GM12878 (cell line): ENCODE results near the gene KLHL3. TPM values are rescaled to one million over a fixed set of nuclear protein-coding genes. Genes with fewer than 3 reads are reported as not detected.

Experiments used
- ATAC-seq: fragments of 200-7000 bp; cut with Tn5 transposase; 3 replicates; pipeline ENCODE4 v1.9.1; 2020; ENCODE audit warnings: mild to moderate bottlenecking, moderate library complexity
- BruUV-seq: library from RNA; stranded (reverse); fragments of 400-500 nt; replicated peaks from 2 replicates; lab custom pipeline; 2021; lab: Mats Ljungman, UMichigan
- CTCF ChIA-PET: fragments of 300-600 bp; sonication (Branson Sonifier 250); formaldehyde crosslinking; extraction: SDS; loops from one replicate; lab custom pipeline; 2021; ENCODE audit warnings: inconsistent platforms; lab: Yijun Ruan, JAX
- POLR2A ChIA-PET: fragments of 350-600 bp; formaldehyde crosslinking; extraction: SDS; loops from one replicate; lab custom pipeline; 2021; ENCODE audit warnings: inconsistent platforms; lab: Charles Lee
- RAD21 ChIA-PET: fragments of 300-600 bp; sonication (Branson Sonifier 250); formaldehyde crosslinking; loops from one replicate; lab custom pipeline; 2023; ENCODE audit warnings: antibody characterized with exemption; ENCODE audit not compliant: unreplicated experiment; lab: Charles Lee
- SMC1A ChIA-PET: fragments of 300-600 bp; sonication (Branson Sonifier 250); formaldehyde crosslinking; loops from one replicate; lab custom pipeline; 2023; ENCODE audit not compliant: unreplicated experiment, uncharacterized antibody; lab: Charles Lee
- DNase-seq: peaks from one replicate; pipeline ENCODE4 v3.0.0-alpha.2; 2011; ENCODE audit warnings: low read depth, low spot score
- FAIRE-seq: peaks from 3 replicates; lab custom pipeline; 2011; peaks lifted over from hg19 to GRCh38; lab: Jason Lieb, UNC
- H2AFZ ChIP-seq: 2 replicates; pipeline ENCODE4 v1.6.0; 2011; ENCODE audit warnings: low read depth, low read length, control low read depth; ENCODE audit not compliant: control insufficient read depth
- H3K27ac ChIP-seq: 2 replicates; pipeline ENCODE4 v1.5.1; 2011; ENCODE audit warnings: control low read depth; ENCODE audit not compliant: control insufficient read depth, insufficient read depth
- H3K27me3 ChIP-seq, 2 experiments: replicated peaks in 1 of 2; 2 replicates each; pipeline versions ENCODE4 v1.6.0 to v1.6.1; 2011; ENCODE audit warnings: low read length in 1 of 2; ENCODE audit not compliant: control insufficient read depth in 2 of 2, insufficient read depth in 2 of 2
- H3K36me3 ChIP-seq, 2 experiments: 2 replicates each; pipeline ENCODE4 v1.5.1; 2011; ENCODE audit warnings: low read length in 1 of 2; ENCODE audit not compliant: control insufficient read depth in 2 of 2, insufficient read depth in 2 of 2
- H3K4me1 ChIP-seq: 2 replicates; pipeline ENCODE4 v1.6.1; 2011; ENCODE audit warnings: mild to moderate bottlenecking, low read length, moderate library complexity, mixed read lengths; ENCODE audit not compliant: control insufficient read depth, insufficient read depth
- H3K4me2 ChIP-seq: 2 replicates; pipeline ENCODE4 v1.6.0; 2011; ENCODE audit warnings: control low read depth; ENCODE audit not compliant: control insufficient read depth, insufficient read depth
- H3K4me3 ChIP-seq: fragments of 200-600 bp; sonication (generic); 2 replicates; pipeline ENCODE4 v1.5.1; 2016
- H3K79me2 ChIP-seq: 2 replicates; pipeline ENCODE4 v1.6.0; 2011; ENCODE audit warnings: low read length; ENCODE audit not compliant: control insufficient read depth, insufficient read depth
- H3K9ac ChIP-seq: 2 replicates; pipeline ENCODE4 v1.8.0; 2011; ENCODE audit warnings: low read length, control low read depth, mixed read lengths; ENCODE audit not compliant: control insufficient read depth, insufficient read depth
- H3K9me3 ChIP-seq: replicated peaks from 3 replicates; pipeline ENCODE4 v1.5.1; 2011; ENCODE audit warnings: mild to moderate bottlenecking, low read length; ENCODE audit not compliant: control insufficient read depth, insufficient read depth
- H4K20me1 ChIP-seq: 2 replicates; pipeline ENCODE4 v1.6.0; 2011; ENCODE audit not compliant: control insufficient read depth, insufficient read depth
- BCL11A ChIP-seq: IDR thresholded peaks from 2 replicates; pipeline ENCODE4 v1.6.1; 2011; ENCODE audit warnings: low read depth, low read length
- BRCA1 ChIP-seq: IDR thresholded peaks from 2 replicates; pipeline ENCODE4 v1.6.1; 2011; ENCODE audit warnings: low read depth, low read length, improper control_type of control experiment
- CBX5 ChIP-seq: sonication (generic); IDR thresholded peaks from 2 replicates; pipeline ENCODE4 v1.6.1; 2016; ENCODE audit warnings: low read depth, moderate library complexity, mild to moderate bottlenecking, inconsistent platforms
- CTCF ChIP-seq, 3 experiments: IDR thresholded peaks in 2 of 3; conservative IDR thresholded peaks in 1 of 3; 2 replicates each; pipeline ENCODE4 v1.5.1; 2011; ENCODE audit warnings: low read depth in 3 of 3, low read length in 3 of 3, mild to moderate bottlenecking in 3 of 3, control low read depth in 2 of 3, moderate library complexity in 2 of 3, inconsistent platforms in 1 of 3, mixed read lengths in 1 of 3; ENCODE audit not compliant: control insufficient read depth in 2 of 3, insufficient read depth in 1 of 3; ENCODE audit errors: extremely low read depth in 1 of 3
- CUX1 ChIP-seq: IDR thresholded peaks from 2 replicates; pipeline ENCODE4 v1.6.1; 2012; ENCODE audit warnings: improper control_type of control experiment, low read depth, low read length; ENCODE audit not compliant: insufficient replicate concordance
- ELK1 ChIP-seq: IDR thresholded peaks from 2 replicates; pipeline ENCODE4 v1.6.1; 2012; ENCODE audit warnings: low read depth, low read length, improper control_type of control experiment
- HDAC2 ChIP-seq: fragments of 200-600 bp; sonication (generic); IDR thresholded peaks from 2 replicates; pipeline ENCODE4 v1.6.1; 2017
- MEF2B ChIP-seq: fragments of 450-650 bp; IDR thresholded peaks from 2 replicates; pipeline ENCODE4 v1.6.1; 2018; ENCODE audit warnings: mild to moderate bottlenecking, moderate library complexity; ENCODE audit not compliant: partially characterized antibody, poor library complexity, severe bottlenecking
- MXI1 ChIP-seq: fragments of 150-350 bp; IDR thresholded peaks from 2 replicates; pipeline ENCODE4 v1.6.1; 2011; ENCODE audit warnings: low read depth, mild to moderate bottlenecking, inconsistent platforms, low read length, improper control_type of control experiment
- PAX8 ChIP-seq: fragments of 450-650 bp; IDR thresholded peaks from 2 replicates; pipeline ENCODE4 v1.6.1; 2017; ENCODE audit warnings: mild to moderate bottlenecking, moderate library complexity
- POLR2AphosphoS5 ChIP-seq: IDR thresholded peaks from 2 replicates; pipeline ENCODE4 v1.6.1; 2011; ENCODE audit warnings: mild to moderate bottlenecking, low read length, inconsistent platforms
- RELA ChIP-seq: fragments of 450-650 bp; IDR thresholded peaks from 2 replicates; pipeline ENCODE4 v1.8.0; 2014; ENCODE audit warnings: borderline replicate concordance; ENCODE audit not compliant: partially characterized antibody
- SREBF2 ChIP-seq: IDR thresholded peaks from 2 replicates; pipeline ENCODE4 v1.6.1; 2012; ENCODE audit warnings: mild to moderate bottlenecking, low read length
- TAF1 ChIP-seq: IDR thresholded peaks from 2 replicates; pipeline ENCODE4 v1.6.1; 2011; ENCODE audit warnings: mild to moderate bottlenecking, low read depth, low read length, borderline replicate concordance
- ZBED1 ChIP-seq: IDR thresholded peaks from 2 replicates; pipeline ENCODE4 v1.6.1; 2016; ENCODE audit warnings: borderline replicate concordance
- ZNF384 ChIP-seq: IDR thresholded peaks from 2 replicates; pipeline ENCODE4 v1.6.1; 2012; ENCODE audit warnings: low read depth, mild to moderate bottlenecking, low read length, improper control_type of control experiment, borderline replicate concordance
- WGBS: methylation state at CpG from one replicate; pipeline ENCODE4 v1.1.6; 2016; ENCODE audit warnings: low lambda C conversion rate; ENCODE audit not compliant: insufficient replicate concordance, insufficient coverage; ENCODE audit errors: missing lambda C conversion rate; 5-methylcytosine and 5-hydroxymethylcytosine counted together
- in situ Hi-C: fragments of 300-500 bp; cut with MboI; formaldehyde crosslinking; loops from 9 replicates; pipeline ENCODE4 v1.14.3; 2018; ENCODE audit warnings: mixed read lengths
- intact Hi-C: fragments of 100-400 bp; cut with micrococcal nuclease; formaldehyde crosslinking; loops from one replicate; pipeline ENCODE4 v1.14.2; 2022; ENCODE audit not compliant: unreplicated experiment
- polyA plus RNA-seq, 11 experiments: library from polyadenylated mRNA; depleted of rRNA in 4 of 11; unstranded in 6 of 11; stranded (reverse) in 5 of 11; fragments of >200 nt; fragmentation: Nextera tagmentation in 4 of 11; fragmentation: Illumina TruSeq in 1 of 11; extraction: Ambion mirVana in 4 of 11; extraction: Trizol in 1 of 11; gene quantifications; 1 replicate in 1 of 11; 2 replicates in 10 of 11; pipeline versions ENCODE4 v1.2.1 to v1.2.3, GENCODE V29; 2011 to 2016; ENCODE audit warnings: inconsistent platforms in 2 of 11, missing spikeins in 2 of 11, low read depth in 1 of 11
- total RNA-seq, 4 experiments: library from RNA; depleted of rRNA in 3 of 4; stranded (reverse); fragments of >200 nt in 3 of 4; fragmentation: Illumina TruSeq in 1 of 4; extraction: Trizol in 1 of 4; gene quantifications; 2 replicates each; pipeline versions ENCODE4 v1.2.1 to v1.2.3, GENCODE V29; 2013 to 2021

Gene KLHL3
- total and polyA plus RNA-seq, 10 of the 15 experiments (the other 5 are each of a cell fraction or from before 2014, with no cell fraction given) = 1.7 to 11.7 (median 5.6) TPM

- TF ChIP-seq CUX1 (no peak), TAF1 (no peak), HDAC2 (no peak), BRCA1 (no peak)
These were observed 87.5 kb downstream of the KLHL3 start (continued) for GRCh38 chr5:137648361-137648760.

GRCh38 chr5:137647401-137647800 lies 88.5 kb downstream of the KLHL3 start:
- intact Hi-C loops = no loop called here
- ChIA-PET POLR2A (no interaction called here), SMC1A (interaction anchor here (1.1 kb wide), 1 partner anchor 18 kb away, joined by 3 read pairs; no protein-coding TSS in a partner anchor), RAD21 (no interaction called here), CTCF (interaction anchor here (1.0 to 1.9 kb wide), 4 partner anchors 11 to 95 kb away, joined by 3 to 8 read pairs (median 4); no protein-coding TSS in a partner anchor)
- in situ Hi-C loops = no loop called here
- Histone ChIP-seq H3K27me3 (no peaks in the 10 kb centered on the region), H3K4me3 (no peak overlapping the region), H3K9ac (no peak overlapping the region), H2AFZ (no peak overlapping the region), H3K9me3 (no peaks in the 10 kb centered on the region), H3K36me3 (peaks cover 0 to 5% of the 10 kb centered on the region in 2 experiments; a peak in 1 of 4 replicates), H3K4me2 (no peak overlapping the region), H3K4me1 (no peaks in the 10 kb centered on the region), H3K79me2 (no peaks in the 10 kb centered on the region), H4K20me1 (no peaks in the 10 kb centered on the region), H3K27ac (no peak overlapping the region)
- ATAC-seq (no peak), FAIRE-seq (no peak), DNase-seq (no peak)
- 83% methylated on average over 11 of the region's 11 CpGs for WGBS
- no TSS peak for BruUV-seq
- TF ChIP-seq RELA (no peak), CTCF (IDR thresholded peaks at IDR 0.05 in 2 of 3, conservative IDR thresholded peaks at IDR 0.05 in 1 of 3; ENCODE audit: control insufficient read depth in 2 of 3, extremely low read depth in 1 of 3, insufficient read depth in 1 of 3, low read depth in 3 of 3, low read length in 3 of 3) (no peak), CBX5 (no peak), MXI1 (no peak), BCL11A (no peak), MEF2B (no peak), POLR2AphosphoS5 (no peak), PAX8 (no peak), SREBF2 (no peak), ELK1 (no peak), ZBED1 (no peak), ZNF384 (no peak)
